Measurements from ENCODE around the gene ZNF800.

The ZNF800 gene

GRCh38 chr7:127350586-127350985 lies 41.9 kb downstream of the ZNF800 start:
- no peaks in the 10 kb centered on the region for H3K9me3 ChIP-seq (ENCODE audit: control insufficient read depth, insufficient read depth, low read length)
- no peak overlapping the region for H3K4me3 ChIP-seq (ENCODE audit: low read length)
- H3K27me3 ChIP-seq (ENCODE audit: control insufficient read depth, insufficient read depth, low read length): peaks cover 6% of the 10 kb centered on the region; the same call in 1 of the 2 replicates
- no peak overlapping the region for H3K27ac ChIP-seq (ENCODE audit: low read length)
- DNase-seq (ENCODE audit: low read depth, low spot score): no peak
- no peaks in the 10 kb centered on the region for H3K4me1 ChIP-seq (ENCODE audit: control insufficient read depth, insufficient read depth, low read length)
- WGBS (ENCODE audit: insufficient coverage, insufficient read length): no CpG with 5 or more reads among the region's 3 CpGs
- H3K36me3 ChIP-seq (ENCODE audit: control insufficient read depth, insufficient read depth, low read length): no peaks in the 10 kb centered on the region

GRCh38 chr7:127349881-127350280 lies 42.6 kb downstream of the ZNF800 start:
- H3K36me3 ChIP-seq (ENCODE audit: control insufficient read depth, insufficient read depth, low read length): no peaks in the 10 kb centered on the region
- no peak overlapping the region for H3K4me3 ChIP-seq (ENCODE audit: low read length)
- no peak overlapping the region for H3K27ac ChIP-seq (ENCODE audit: low read length)
- H3K27me3 ChIP-seq (ENCODE audit: control insufficient read depth, insufficient read depth, low read length): peaks cover 6% of the 10 kb centered on the region; the same call in 1 of the 2 replicates
- no peak for DNase-seq (ENCODE audit: low read depth, low spot score)
- no peaks in the 10 kb centered on the region for H3K4me1 ChIP-seq (ENCODE audit: control insufficient read depth, insufficient read depth, low read length)
- whole genome bisulfite sequencing (ENCODE audit: insufficient coverage, insufficient read length): no CpG with 5 or more reads among the region's 7 CpGs
- H3K9me3 ChIP-seq (ENCODE audit: control insufficient read depth, insufficient read depth, low read length): no peaks in the 10 kb centered on the region

DNA sequence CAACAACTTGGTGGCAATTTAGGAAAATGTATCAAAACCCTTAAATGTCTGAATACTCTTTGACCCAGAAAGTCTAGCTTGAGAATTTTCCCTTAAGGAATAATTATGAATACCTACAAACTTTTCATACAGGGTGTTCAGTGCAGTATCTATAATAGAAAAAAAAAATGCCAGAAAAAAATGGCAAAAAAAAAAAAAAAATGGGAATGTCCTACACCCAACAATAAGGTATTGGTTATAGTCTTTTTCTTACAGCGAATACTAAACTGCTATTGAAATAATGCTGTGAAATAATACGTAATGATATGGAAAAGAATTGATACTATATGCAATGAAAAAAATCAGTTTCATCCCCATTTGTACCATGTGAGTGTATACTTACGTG lies 44.3 kb downstream of the ZNF800 start:
- Histone ChIP-seq H3K4me3 (ENCODE audit: low read length) (peak overlapping the region; percentile 30; the same call in 1 of the 2 replicates), H3K4me1 (ENCODE audit: control insufficient read depth, insufficient read depth, low read length) (no peaks in the 10 kb centered on the region), H3K36me3 (ENCODE audit: control insufficient read depth, insufficient read depth, low read length) (no peaks in the 10 kb centered on the region), H3K27ac (ENCODE audit: low read length) (no peak overlapping the region), H3K9me3 (ENCODE audit: control insufficient read depth, insufficient read depth, low read length) (no peaks in the 10 kb centered on the region), H3K27me3 (ENCODE audit: control insufficient read depth, insufficient read depth, low read length) (peaks cover 6% of the 10 kb centered on the region; the same call in 1 of the 2 replicates)
- WGBS (ENCODE audit: insufficient coverage, insufficient read length): no CpG with 5 or more reads among the region's 3 CpGs
- DNase-seq (ENCODE audit: low read depth, low spot score): no peak

DNA sequence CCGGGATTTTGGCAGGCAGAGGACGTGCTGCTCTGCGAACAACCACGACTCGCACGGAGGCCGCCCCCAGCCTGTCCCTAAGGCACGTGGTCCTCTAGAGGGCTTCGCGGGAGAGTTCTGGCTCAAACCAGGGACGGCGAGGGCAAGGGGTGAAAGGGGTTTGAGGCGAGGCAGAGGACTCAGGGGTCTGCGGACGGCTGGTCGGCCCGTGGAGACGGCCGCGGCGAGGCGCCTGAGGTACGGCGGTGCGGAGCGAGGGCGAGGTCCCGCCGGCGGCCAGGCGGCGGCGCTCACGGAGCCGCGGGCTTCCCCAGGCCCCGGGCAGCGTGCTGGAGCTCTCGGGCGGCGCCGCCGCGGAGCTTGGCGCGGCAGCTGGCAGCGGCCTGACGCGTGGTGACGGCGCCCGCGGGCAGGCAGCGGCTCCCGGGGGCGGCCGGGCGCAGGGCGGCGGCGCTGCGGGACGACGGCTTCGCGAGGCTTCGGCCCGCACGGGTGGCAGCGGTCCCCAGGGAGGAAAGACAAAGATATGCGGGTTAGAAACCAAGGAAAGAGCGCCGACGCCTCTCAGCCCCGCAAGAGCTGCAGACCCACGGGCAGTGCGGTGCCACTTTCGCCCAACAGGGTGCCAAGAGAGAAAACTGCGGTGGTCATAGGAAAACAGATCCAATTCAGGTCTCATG lies 44.8 kb downstream of the ZNF800 start:
- WGBS (ENCODE audit: insufficient coverage, insufficient read length): no CpG with 5 or more reads among the region's 79 CpGs
- Histone ChIP-seq H3K4me3 (ENCODE audit: low read length) (peak overlapping the region; percentile 30; the same call in 1 of the 2 replicates), H3K27me3 (ENCODE audit: control insufficient read depth, insufficient read depth, low read length) (peaks cover 6% of the 10 kb centered on the region; the same call in 1 of the 2 replicates)

GRCh38 chr7:127346575-127347256 lies 45.8 kb downstream of the ZNF800 start:
- no peaks in the 10 kb centered on the region for H3K4me1 ChIP-seq (ENCODE audit: control insufficient read depth, insufficient read depth, low read length)
- H3K9me3 ChIP-seq (ENCODE audit: control insufficient read depth, insufficient read depth, low read length): no peaks in the 10 kb centered on the region
- no peaks in the 10 kb centered on the region for H3K36me3 ChIP-seq (ENCODE audit: control insufficient read depth, insufficient read depth, low read length)
- no peak for DNase-seq (ENCODE audit: low read depth, low spot score)
- no CpG with 5 or more reads among the region's 9 CpGs for WGBS (ENCODE audit: insufficient coverage, insufficient read length)
- H3K4me3 ChIP-seq (ENCODE audit: low read length): no peak overlapping the region
- H3K27ac ChIP-seq (ENCODE audit: low read length): no peak overlapping the region
- H3K27me3 ChIP-seq (ENCODE audit: control insufficient read depth, insufficient read depth, low read length): peaks cover 6% of the 10 kb centered on the region; the same call in 1 of the 2 replicates

More for the DNA sequence above, 44.8 kb downstream of the ZNF800 start:
- no peaks in the 10 kb centered on the region for H3K4me1 ChIP-seq (ENCODE audit: control insufficient read depth, insufficient read depth, low read length)
- H3K27ac ChIP-seq (ENCODE audit: low read length): no peak overlapping the region
- no peaks in the 10 kb centered on the region for H3K36me3 ChIP-seq (ENCODE audit: control insufficient read depth, insufficient read depth, low read length)
- peak; percentile 27 for DNase-seq (ENCODE audit: low read depth, low spot score)
- H3K9me3 ChIP-seq (ENCODE audit: control insufficient read depth, insufficient read depth, low read length): no peaks in the 10 kb centered on the region

DNA sequence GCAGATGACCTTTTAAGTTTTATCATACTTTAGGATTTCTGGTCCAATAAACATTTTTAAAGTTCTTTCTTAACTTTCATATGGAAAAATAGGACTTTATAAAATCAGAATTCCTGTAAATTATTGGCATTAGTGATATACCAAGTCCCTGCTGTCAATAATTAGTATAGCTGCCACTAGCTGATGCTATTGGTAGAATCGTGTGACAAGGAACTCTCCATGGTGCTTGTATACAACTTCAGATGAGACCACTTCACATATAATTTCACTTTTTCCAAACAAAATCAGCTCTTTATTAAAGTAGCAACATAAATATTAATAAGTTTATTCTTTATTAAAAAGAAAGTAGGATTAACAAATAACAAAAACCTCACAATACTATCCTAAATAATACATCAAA lies 49.9 kb downstream of the ZNF800 start:
- H3K9me3 ChIP-seq (ENCODE audit: control insufficient read depth, insufficient read depth, low read length): no peaks in the 10 kb centered on the region
- H3K4me1 ChIP-seq (ENCODE audit: control insufficient read depth, insufficient read depth, low read length): no peaks in the 10 kb centered on the region
- H3K27ac ChIP-seq (ENCODE audit: low read length): no peak overlapping the region
- peaks cover 6% of the 10 kb centered on the region; the same call in 1 of the 2 replicates for H3K27me3 ChIP-seq (ENCODE audit: control insufficient read depth, insufficient read depth, low read length)
- no peaks in the 10 kb centered on the region for H3K36me3 ChIP-seq (ENCODE audit: control insufficient read depth, insufficient read depth, low read length)
- DNase-seq (ENCODE audit: low read depth, low spot score): no peak
- H3K4me3 ChIP-seq (ENCODE audit: low read length): no peak overlapping the region
- WGBS (ENCODE audit: insufficient coverage, insufficient read length): no CpG with 5 or more reads among the region's 1 CpG

DNA sequence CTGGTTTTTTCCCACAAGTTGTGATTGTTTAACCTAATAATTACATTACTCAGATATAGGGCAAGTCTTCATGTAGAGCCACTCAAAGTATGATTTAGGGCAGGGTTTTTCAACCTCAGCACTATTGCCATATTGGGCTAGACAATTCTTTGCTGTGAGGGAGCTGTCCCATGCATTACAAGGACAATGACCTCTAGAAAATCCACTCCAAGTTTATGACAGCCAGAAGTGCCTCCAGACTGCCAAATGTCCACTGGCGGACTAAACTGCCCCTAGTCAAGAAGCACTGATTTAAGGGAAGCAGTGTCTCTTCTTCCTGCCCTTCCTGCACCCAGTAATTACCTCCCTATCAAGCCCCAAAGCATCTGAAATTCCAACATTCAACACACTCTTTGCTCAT lies 54.4 kb downstream of the ZNF800 start:
- WGBS (ENCODE audit: insufficient coverage, insufficient read length): no CpG with 5 or more reads among the region's 1 CpG
- Histone ChIP-seq H3K9me3 (ENCODE audit: control insufficient read depth, insufficient read depth, low read length) (no peaks in the 10 kb centered on the region), H3K36me3 (ENCODE audit: control insufficient read depth, insufficient read depth, low read length) (no peaks in the 10 kb centered on the region), H3K4me3 (ENCODE audit: low read length) (no peak overlapping the region), H3K27ac (ENCODE audit: low read length) (no peak overlapping the region), H3K27me3 (ENCODE audit: control insufficient read depth, insufficient read depth, low read length) (no peaks in the 10 kb centered on the region), H3K4me1 (ENCODE audit: control insufficient read depth, insufficient read depth, low read length) (no peaks in the 10 kb centered on the region)
- no peak for DNase-seq (ENCODE audit: low read depth, low spot score)

DNA sequence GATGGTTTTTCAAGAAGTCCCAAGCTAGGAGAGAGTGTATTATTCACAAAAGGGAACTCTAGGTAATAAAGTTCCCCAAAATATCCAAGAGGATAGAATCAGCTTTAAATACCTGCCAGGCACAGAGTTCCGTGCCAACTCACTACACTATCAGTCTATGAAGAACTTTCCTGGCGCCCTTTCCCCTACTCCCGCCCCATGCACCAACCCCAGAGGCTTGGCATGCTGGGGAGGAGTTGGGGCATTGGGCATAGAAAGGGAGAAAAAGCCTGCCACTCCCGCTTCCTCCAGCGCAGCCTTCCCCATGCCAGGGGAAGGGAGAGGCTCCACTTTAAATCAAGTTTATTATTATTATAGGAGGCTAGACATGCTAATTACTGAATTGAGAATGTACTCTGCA lies 54.9 kb downstream of the ZNF800 start:
- H3K9me3 ChIP-seq (ENCODE audit: control insufficient read depth, insufficient read depth, low read length): no peaks in the 10 kb centered on the region
- WGBS (ENCODE audit: insufficient coverage, insufficient read length): no CpG with 5 or more reads among the region's 5 CpGs
- no peaks in the 10 kb centered on the region for H3K27me3 ChIP-seq (ENCODE audit: control insufficient read depth, insufficient read depth, low read length)
- H3K36me3 ChIP-seq (ENCODE audit: control insufficient read depth, insufficient read depth, low read length): no peaks in the 10 kb centered on the region
- no peak overlapping the region for H3K4me3 ChIP-seq (ENCODE audit: low read length)
- no peak for DNase-seq (ENCODE audit: low read depth, low spot score)
- no peak overlapping the region for H3K27ac ChIP-seq (ENCODE audit: low read length)
- no peaks in the 10 kb centered on the region for H3K4me1 ChIP-seq (ENCODE audit: control insufficient read depth, insufficient read depth, low read length)

GRCh38 chr7:127336458-127336857 lies 56.0 kb downstream of the ZNF800 start:
- Histone ChIP-seq H3K27ac (ENCODE audit: low read length) (no peak overlapping the region), H3K9me3 (ENCODE audit: control insufficient read depth, insufficient read depth, low read length) (no peaks in the 10 kb centered on the region), H3K4me3 (ENCODE audit: low read length) (no peak overlapping the region), H3K4me1 (ENCODE audit: control insufficient read depth, insufficient read depth, low read length) (no peaks in the 10 kb centered on the region), H3K36me3 (ENCODE audit: control insufficient read depth, insufficient read depth, low read length) (no peaks in the 10 kb centered on the region), H3K27me3 (ENCODE audit: control insufficient read depth, insufficient read depth, low read length) (no peaks in the 10 kb centered on the region)
- no CpG with 5 or more reads among the region's 2 CpGs for WGBS (ENCODE audit: insufficient coverage, insufficient read length)
- no peak for DNase-seq (ENCODE audit: low read depth, low spot score)

DNA sequence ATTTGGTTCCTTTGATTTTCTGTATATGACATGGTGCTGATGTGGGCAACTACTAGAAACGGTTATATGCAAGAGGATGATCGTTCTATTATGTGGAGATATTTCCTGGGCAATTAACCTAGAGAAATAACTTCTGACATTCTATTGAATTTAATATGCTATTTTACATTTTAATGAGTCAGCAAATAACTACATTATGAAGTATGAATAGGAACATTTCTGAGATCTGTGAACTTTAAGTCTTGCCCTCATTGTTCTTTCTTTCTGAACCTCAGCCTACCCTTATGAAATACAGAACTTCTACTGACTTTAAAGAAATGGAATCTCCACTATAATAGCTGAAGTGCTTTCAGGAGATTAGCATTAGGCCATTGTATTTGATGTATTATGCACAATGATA lies 59.6 kb downstream of the ZNF800 start:
- no peak overlapping the region for H3K27ac ChIP-seq (ENCODE audit: low read length)
- H3K9me3 ChIP-seq (ENCODE audit: control insufficient read depth, insufficient read depth, low read length): no peaks in the 10 kb centered on the region
- no peak overlapping the region for H3K4me3 ChIP-seq (ENCODE audit: low read length)
- no peaks in the 10 kb centered on the region for H3K4me1 ChIP-seq (ENCODE audit: control insufficient read depth, insufficient read depth, low read length)
- H3K27me3 ChIP-seq (ENCODE audit: control insufficient read depth, insufficient read depth, low read length): no peaks in the 10 kb centered on the region
- no peaks in the 10 kb centered on the region for H3K36me3 ChIP-seq (ENCODE audit: control insufficient read depth, insufficient read depth, low read length)
- no peak for DNase-seq (ENCODE audit: low read depth, low spot score)
- no CpG with 5 or more reads among the region's 2 CpGs for WGBS (ENCODE audit: insufficient coverage, insufficient read length)
